ENCODE data around the gene MMP24OS.

GRCh38 chr20:35287509-35288324, 9.8 kb upstream of the MMP24OS start:
- no peak for TF ChIP-seq CTCF (IDR thresholded peaks at IDR 0.05)
- TF ChIP-seq POLR2A (IDR thresholded peaks at IDR 0.05): no peak

Measured in lower leg skin (tissue), 3 donors.